ENCODE results near the gene BNC2. TPM values are rescaled to one million over a fixed set of nuclear protein-coding genes. Genes with fewer than 3 reads are reported as not detected.

BNC2 gene
- total RNA-seq, 2 donors from 2014 or later, result 2.1 to 20.0 TPM

DNA sequence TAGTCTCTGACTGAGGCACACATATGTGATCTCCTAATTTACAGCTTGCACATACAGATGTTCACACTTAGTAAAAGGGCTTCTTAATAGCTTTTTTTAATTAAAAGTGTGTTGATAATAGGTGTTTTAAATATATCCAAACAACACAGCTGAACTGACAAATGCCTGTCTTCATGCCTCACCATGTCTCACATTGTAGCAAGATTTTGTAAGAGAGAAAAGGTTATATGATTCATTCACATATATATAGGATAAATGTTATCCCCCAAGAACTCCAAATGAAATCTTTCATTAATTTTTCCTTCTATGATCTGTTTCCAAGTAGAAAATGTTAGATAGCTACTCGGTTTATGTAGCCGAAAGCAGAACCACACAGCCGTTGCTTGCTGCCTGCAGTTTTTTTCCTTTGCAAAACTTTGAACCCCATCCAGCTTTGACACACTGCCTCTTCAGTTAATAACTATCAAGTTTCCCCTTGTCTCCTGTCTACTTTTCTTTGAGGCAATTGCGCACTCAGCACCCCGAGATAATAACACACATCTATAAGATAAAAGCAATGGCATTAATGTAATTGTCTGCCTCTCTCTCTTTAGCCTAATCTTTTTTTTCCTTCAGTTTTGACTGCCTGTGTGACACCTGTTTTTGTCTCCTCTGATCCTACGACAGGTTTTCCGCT, 299.2 kb downstream of the BNC2 start:
- peak overlapping the region in 1 of 2 donors; percentile 36 for H3K9ac ChIP-seq (ENCODE audit: low read depth in 2 of 2, low read length in 2 of 2)
- H3K4me3 ChIP-seq, result no peak overlapping the region
- intact Hi-C loops (cut with DNase I), result no loop called here
- H3K27me3 ChIP-seq, result no peaks in the 10 kb centered on the region
- no peaks in the 10 kb centered on the region for H3K36me3 ChIP-seq
- no peak for TF ChIP-seq CTCF (IDR thresholded peaks at IDR 0.05)
- H3K27ac ChIP-seq, result peak overlapping the region; percentile 64
- H3K4me1 ChIP-seq, result no peaks in the 10 kb centered on the region
- peak; percentile 49 for DNase-seq
- no peaks in the 10 kb centered on the region for H3K9me3 ChIP-seq

GRCh38 chr9:16563446-16563845, 307.0 kb downstream of the BNC2 start:
- no peak overlapping the region for H3K9ac ChIP-seq (ENCODE audit: low read depth in 2 of 2, low read length in 2 of 2)
- H3K27me3 ChIP-seq, result no peaks in the 10 kb centered on the region
- no peak for DNase-seq
- H3K4me3 ChIP-seq, result no peak overlapping the region
- no peaks in the 10 kb centered on the region for H3K9me3 ChIP-seq
- no peak for TF ChIP-seq CTCF (IDR thresholded peaks at IDR 0.05)
- intact Hi-C loops (cut with DNase I), result no loop called here
- H3K27ac ChIP-seq, result no peak overlapping the region
- H3K36me3 ChIP-seq, result no peaks in the 10 kb centered on the region
- H3K4me1 ChIP-seq, result no peaks in the 10 kb centered on the region

DNA sequence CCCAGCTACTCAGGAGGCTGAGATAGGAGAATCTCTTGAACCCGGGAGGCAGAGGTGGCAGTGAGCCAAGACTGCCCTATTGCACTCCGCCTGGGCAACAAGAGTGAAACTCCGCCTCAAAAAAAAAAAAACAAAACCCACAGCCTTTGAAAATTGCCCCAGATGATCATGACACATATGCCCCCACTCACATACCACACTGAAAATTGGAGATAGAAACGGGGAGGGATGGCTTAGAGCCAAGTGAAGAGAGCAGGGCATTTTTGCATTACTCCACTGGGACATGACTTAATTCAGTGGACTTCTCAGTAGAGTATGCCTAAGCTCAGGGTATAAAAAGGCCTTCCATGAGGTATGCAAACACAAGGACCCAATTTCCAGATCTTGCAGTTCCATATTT, 309.3 kb downstream of the BNC2 start:
- Histone ChIP-seq H3K27ac (no peak overlapping the region), H3K36me3 (no peaks in the 10 kb centered on the region), H3K9me3 (no peaks in the 10 kb centered on the region), H3K4me1 (no peaks in the 10 kb centered on the region), H3K9ac (ENCODE audit: low read depth in 2 of 2, low read length in 2 of 2) (no peak overlapping the region), H3K4me3 (no peak overlapping the region), H3K27me3 (no peaks in the 10 kb centered on the region)
- intact Hi-C loops (cut with DNase I), result no loop called here
- no peak for TF ChIP-seq CTCF (IDR thresholded peaks at IDR 0.05)
- DNase-seq, result no peak

DNA sequence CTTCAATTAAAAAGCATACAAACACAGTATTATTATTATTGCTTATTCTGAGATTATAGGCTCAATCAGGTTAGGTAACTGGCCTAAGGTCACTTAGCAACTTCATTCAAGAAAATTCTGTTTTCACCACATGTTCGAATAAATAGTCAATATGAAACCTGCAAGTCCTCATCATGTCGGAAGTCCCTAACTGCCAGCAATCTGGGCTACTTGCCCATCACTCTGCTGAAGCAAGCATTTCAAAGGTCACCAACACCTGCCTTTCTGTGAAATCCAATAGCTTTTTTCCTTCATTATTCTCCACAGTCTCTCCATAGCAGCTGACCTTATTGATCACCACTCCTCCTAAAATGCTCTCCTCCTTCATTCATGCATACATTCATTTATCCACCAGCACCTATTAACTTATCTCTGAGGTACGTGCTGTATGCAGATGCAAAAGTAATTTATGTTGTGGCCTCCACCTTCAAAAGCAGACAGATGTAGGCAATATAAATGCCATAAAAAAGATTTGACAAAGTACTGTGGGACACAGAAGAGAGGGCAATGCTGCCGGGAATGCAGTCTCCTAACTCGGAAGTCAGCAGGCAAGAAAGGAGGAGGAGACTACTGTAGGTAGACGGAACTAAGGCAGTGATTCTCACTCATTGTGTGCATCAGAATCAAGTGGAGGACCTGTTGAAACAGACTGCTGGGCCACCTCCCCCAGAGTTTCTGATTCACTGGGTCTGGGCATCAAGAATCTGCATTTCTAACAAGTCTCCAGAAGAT, 310.9 kb downstream of the BNC2 start:
- no peaks in the 10 kb centered on the region for H3K27me3 ChIP-seq
- no peak for TF ChIP-seq CTCF (IDR thresholded peaks at IDR 0.05)
- H3K4me3 ChIP-seq, result no peak overlapping the region
- H3K9me3 ChIP-seq, result no peaks in the 10 kb centered on the region
- peak overlapping the region; percentile 29 for H3K27ac ChIP-seq
- no peaks in the 10 kb centered on the region for H3K4me1 ChIP-seq
- peak; percentile 66 for DNase-seq
- intact Hi-C loops (cut with DNase I), result no loop called here
- no peaks in the 10 kb centered on the region for H3K36me3 ChIP-seq
- H3K9ac ChIP-seq (ENCODE audit: low read depth in 2 of 2, low read length in 2 of 2), result no peak overlapping the region

DNA sequence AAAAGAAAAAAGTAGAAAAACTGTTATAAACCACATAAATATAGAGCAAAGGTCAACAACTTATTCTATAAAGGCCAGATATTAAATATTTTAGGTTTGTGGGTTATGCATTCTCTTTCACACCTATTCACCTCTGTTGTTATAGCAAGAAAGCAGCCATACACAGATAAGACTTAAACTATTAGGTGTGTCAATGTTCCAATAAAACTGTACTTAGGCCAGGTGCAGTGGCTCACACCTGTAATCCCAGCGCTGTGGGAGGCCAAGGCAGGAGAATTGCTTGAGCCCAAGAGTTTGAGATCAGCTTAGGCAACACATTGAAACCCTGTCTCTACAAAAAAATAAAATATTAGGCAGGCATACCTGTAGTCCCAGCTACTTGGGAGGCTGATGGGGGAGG, 314.7 kb downstream of the BNC2 start:
- no peak for TF ChIP-seq CTCF (IDR thresholded peaks at IDR 0.05)
- Histone ChIP-seq H3K27me3 (no peaks in the 10 kb centered on the region), H3K27ac (no peak overlapping the region), H3K36me3 (no peaks in the 10 kb centered on the region), H3K9me3 (no peaks in the 10 kb centered on the region), H3K9ac (ENCODE audit: low read depth in 2 of 2, low read length in 2 of 2) (no peak overlapping the region), H3K4me1 (no peaks in the 10 kb centered on the region), H3K4me3 (no peak overlapping the region)
- intact Hi-C loops (cut with DNase I), result no loop called here
- no peak for DNase-seq

Data from colonic mucosa (tissue), 4 donors.